NCI-H1436 treated with DMSO at 0.1 percent for 48 hours (cell line): Measurements from ENCODE around the gene NAGLU.
"Not testable (repeated sequence)": the region's sequence is repeated elsewhere in the genome, so short reads cannot be mapped to it uniquely, and the experiment has no call there.

ENCODE experiments used
- DNase-seq: peaks from one replicate; lab custom pipeline; 2025; lab: John Stamatoyannopoulos, UW

Gene NAGLU

GRCh38 chr17:42521666-42522262 lies 14.3 kb upstream of the NAGLU start:
- DNase-seq = no peak

GRCh38 chr17:42522263-42522790 lies 13.7 kb upstream of the NAGLU start:
- DNase-seq = no peak

GRCh38 chr17:42522798-42523278 lies 13.2 kb upstream of the NAGLU start:
- DNase-seq = no peak

- DNase-seq = no peak
These were observed 10.8 kb upstream of the NAGLU start for GRCh38 chr17:42525221-42525620.

GRCh38 chr17:42526031-42526444 lies 10.0 kb upstream of the NAGLU start:
- no peak for DNase-seq

GRCh38 chr17:42527932-42528331 lies 8.1 kb upstream of the NAGLU start:
- DNase-seq = no peak

GRCh38 chr17:42529061-42529460 lies 7.0 kb upstream of the NAGLU start:
- DNase-seq = no peak

GRCh38 chr17:42530952-42531454 lies 5.0 kb upstream of the NAGLU start:
- no peak for DNase-seq

- no peak for DNase-seq
These were observed 4.3 kb upstream of the NAGLU start for GRCh38 chr17:42531455-42532354.

- no peak for DNase-seq
These were observed 640 bp upstream of the NAGLU start for GRCh38 chr17:42535155-42536047.

GRCh38 chr17:42536372-42537155 lies 523 bp downstream of the NAGLU start:
- no peak for DNase-seq

GRCh38 chr17:42537156-42537805 lies 1.2 kb downstream of the NAGLU start:
- DNase-seq = no peak

- DNase-seq = no peak
These were observed 1.9 kb downstream of the NAGLU start for GRCh38 chr17:42537826-42538451.

- no peak for DNase-seq
These were observed 2.4 kb downstream of the NAGLU start for GRCh38 chr17:42538482-42538881.

GRCh38 chr17:42540558-42540957 lies 4.5 kb downstream of the NAGLU start:
- DNase-seq = not testable (repeated sequence)

- DNase-seq = no peak
These were observed 5.2 kb downstream of the NAGLU start for GRCh38 chr17:42541041-42541833.

- DNase-seq = no peak
These were observed 7.4 kb downstream of the NAGLU start for GRCh38 chr17:42543190-42544079.

GRCh38 chr17:42544874-42545283 lies 8.8 kb downstream of the NAGLU start:
- DNase-seq = no peak
